GM18873 (cell line): ENCODE results near the gene ZNF436.
"Not testable (repeated sequence)": the region's sequence is repeated elsewhere in the genome, so short reads cannot be mapped to it uniquely, and the experiment has no call there.

Experiments
- ATAC-seq: cut with Tn5 transposase; IDR thresholded peaks from one replicate; pipeline ENCODE4 v1.9.1; 2021; ENCODE audit warnings: mild to moderate bottlenecking, moderate library complexity, moderate number of reproducible peaks; ENCODE audit not compliant: unreplicated experiment, low FRiP score

ZNF436 gene

GRCh38 chr1:23393706-23394105, 24.1 kb upstream of the ZNF436 start:
- no peak for ATAC-seq

DNA sequence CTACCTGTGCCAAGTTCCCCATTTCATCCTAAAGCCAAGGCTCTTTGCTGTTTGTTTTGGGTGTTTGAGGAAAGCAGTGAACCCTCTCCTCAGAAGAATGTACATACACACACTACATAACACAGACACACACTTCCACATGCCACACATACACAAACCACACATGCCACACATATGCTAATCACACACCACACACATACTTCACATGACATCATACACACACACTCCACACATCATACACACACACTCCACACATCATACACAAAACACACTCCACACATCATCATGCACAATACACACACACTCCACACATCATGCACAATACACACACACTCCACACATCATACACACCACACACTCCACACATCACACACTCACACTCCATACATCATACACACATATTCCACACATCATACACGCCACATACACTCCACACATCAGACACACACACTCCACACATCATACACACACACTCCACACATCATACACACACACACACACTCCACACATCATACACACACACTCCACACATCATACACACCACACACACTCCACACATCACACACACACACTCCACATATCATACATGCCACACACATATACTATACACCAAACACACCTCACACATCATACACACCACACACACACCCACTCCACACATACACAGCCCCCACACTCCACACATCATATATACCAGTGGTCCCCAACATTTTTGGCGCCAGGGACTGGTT, 22.7 kb upstream of the ZNF436 start:
- ATAC-seq = no peak

DNA sequence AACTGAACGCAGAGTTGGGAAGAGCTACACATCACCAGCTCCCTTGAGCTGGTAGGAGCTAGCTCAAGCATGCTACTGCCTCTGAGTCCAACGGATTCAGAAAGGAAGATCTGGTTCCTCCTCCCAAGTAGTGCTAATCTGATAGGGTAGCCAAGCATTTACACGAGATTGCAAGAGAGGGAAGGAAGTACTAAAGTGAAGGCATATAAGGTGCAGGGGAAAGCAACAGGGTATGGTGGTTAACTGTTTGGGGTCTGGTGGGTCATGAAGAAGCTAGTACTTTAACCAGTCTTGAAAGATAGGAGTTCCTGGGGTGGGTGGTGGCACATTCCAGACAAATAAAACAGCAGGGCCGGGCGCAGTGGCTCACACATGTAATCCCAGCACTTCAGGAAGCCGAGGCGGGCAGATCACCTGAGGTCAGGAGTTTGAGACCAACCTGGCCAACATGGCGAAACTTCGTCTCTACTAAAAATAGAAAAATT, 20.2 kb upstream of the ZNF436 start:
- ATAC-seq = no peak

DNA sequence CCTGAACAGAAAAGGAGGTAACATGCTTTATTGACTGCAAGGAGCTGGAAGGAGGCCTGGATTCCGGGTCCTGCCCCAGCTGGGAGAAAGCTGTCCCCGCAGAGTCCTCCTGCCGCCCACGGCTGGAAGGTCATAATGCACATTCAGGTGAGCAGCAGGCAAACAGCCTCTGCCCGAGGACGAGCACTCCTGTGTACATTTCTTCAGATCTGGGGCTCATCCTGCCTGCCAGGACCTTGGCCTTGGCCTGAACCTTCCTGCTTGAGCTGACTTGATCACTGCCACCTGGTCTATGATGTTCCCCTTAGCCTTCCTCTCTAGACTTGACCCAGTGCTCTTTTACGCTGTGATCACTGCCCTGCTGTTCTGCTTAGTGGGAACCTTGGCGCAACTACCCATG, 17.9 kb upstream of the ZNF436 start:
- ATAC-seq = no peak

GRCh38 chr1:23385119-23385621, 15.5 kb upstream of the ZNF436 start:
- ATAC-seq = no peak

- no peak for ATAC-seq
Measured at GRCh38 chr1:23384312-23385058, 14.8 kb upstream of the ZNF436 start.

DNA sequence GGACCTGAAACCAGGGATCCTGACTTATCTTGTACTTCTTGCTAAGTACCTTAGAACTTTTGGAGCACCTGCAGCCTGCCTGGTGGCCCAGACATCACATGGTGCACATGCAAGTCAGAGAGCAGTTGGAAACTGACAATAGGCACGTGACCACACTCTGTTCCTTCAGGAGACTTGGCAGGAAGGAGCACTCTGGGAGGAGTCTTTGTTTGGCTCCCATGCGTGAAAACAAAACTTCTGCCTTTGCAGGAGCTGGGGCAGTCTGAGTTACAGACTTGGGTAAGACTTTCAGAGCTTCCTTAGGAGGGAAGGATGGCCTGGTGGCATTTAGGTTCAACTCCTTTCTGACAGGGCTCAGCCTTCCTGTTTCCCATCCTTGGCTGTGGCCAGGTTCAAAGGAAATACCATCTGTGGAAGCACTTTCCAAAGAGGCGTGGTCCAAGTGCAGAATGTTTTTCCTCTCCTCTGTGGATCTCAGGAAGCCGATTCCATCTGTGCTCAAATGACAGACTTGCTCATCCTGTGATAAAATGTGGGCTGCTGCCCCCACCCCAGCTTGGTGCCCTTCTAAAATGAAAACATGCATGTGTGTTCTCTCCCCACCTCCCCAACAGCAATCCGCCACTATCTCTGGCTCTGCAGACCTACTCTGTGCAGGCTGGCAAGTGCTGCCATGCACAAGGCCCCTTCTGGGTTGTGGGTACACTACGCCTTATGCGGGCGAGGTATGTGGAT, 14.1 kb upstream of the ZNF436 start:
- ATAC-seq = no peak

DNA sequence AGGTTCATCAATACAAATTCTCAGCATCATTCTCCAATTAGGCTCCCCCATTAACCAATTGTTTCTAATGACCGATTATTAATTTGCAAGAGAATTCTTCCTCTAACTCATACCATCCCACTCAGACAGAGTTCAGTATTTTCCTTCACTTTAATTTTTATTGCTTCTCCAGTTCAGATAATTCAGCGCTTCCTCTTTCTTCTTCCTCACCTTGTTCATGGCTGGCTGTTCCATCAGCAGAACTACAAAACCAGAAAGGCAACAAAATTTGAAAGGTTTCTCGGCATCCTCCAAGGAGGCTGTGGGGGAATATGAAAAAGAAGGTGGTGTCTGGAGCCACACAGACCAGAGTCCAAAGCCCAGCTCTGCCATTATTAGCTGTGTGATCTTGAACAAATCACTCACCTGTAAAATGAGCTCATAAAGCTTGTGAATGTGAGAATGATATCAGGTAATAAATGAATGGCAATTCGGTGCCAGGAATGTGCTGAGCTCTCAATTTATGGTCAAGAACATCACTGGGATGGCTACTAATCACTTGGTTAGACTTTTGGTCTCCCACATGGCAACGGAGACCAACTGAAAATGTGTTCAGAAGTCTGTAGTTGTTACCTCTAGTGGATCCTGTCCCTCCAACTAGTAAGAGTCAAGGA, 11.7 kb upstream of the ZNF436 start:
- ATAC-seq = no peak

DNA sequence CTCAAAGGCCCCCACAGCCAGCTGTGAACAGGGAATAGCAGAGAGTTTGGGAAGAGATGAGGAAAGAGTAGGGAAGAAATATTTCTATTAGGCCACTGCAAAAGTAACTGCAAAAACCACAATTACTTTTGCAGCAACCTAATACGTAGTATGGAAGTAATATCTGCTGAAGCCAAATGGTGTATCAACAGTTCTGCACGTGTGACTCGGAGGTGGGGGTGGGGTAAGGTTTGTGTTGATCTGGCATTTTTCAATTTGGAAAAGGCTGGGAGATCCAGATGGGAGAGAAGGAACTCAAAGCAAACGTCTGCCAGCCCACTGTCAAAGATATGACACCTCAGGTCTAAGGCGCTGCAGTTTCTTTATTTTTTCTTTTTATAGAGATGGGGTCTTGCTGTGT, 11.1 kb upstream of the ZNF436 start:
- ATAC-seq = no peak

- not testable (repeated sequence) for ATAC-seq
Measured at GRCh38 chr1:23380236-23380635, 10.6 kb upstream of the ZNF436 start.

DNA sequence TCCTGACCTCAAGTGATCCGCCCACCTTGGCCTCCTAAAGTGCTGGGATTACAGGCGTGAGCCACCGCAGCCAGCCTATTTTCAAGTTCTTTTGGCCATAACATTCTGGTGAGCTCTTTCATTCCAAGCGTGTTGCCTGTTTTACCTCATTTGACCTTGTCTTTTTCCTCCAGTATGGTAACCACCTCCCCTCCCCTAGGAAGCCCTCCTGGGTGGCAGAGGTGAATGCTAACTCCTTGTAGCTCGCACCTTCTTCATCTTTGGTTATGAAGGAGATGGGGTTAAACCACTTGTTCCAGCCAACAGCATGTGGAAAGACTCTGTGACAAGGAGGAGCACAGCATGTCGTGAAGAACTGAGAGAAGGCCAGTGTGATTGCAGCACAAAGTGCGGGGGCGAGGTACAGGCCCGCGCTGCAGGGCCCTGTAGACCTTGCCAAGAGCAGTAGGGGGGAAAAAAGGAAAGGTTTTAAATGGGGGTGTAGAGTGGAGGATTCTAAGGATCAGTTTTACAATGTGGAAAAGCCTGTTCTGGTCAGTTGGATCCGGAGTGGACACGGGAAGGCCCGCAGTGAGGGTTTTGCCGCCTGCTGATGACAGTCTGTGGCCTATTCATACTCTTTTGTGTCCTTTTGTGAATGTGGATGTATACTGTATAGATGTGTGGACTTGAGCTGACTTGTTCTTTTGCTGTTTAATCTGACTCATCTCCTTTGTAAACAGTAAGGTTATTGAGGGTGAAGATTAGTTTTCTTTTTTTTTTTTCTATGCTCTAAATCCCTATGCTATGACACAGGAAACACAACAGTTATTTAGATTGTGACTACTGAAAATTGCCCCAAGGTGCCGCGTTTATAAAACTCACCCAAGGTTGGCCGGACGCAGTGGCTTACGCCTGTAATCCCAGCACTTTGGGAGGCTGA, 7.5 kb upstream of the ZNF436 start:
- no peak for ATAC-seq

- not testable (repeated sequence) for ATAC-seq
Measured at GRCh38 chr1:23374079-23374735, 4.6 kb upstream of the ZNF436 start.

GRCh38 chr1:23371987-23372880, 2.6 kb upstream of the ZNF436 start:
- no peak for ATAC-seq

DNA sequence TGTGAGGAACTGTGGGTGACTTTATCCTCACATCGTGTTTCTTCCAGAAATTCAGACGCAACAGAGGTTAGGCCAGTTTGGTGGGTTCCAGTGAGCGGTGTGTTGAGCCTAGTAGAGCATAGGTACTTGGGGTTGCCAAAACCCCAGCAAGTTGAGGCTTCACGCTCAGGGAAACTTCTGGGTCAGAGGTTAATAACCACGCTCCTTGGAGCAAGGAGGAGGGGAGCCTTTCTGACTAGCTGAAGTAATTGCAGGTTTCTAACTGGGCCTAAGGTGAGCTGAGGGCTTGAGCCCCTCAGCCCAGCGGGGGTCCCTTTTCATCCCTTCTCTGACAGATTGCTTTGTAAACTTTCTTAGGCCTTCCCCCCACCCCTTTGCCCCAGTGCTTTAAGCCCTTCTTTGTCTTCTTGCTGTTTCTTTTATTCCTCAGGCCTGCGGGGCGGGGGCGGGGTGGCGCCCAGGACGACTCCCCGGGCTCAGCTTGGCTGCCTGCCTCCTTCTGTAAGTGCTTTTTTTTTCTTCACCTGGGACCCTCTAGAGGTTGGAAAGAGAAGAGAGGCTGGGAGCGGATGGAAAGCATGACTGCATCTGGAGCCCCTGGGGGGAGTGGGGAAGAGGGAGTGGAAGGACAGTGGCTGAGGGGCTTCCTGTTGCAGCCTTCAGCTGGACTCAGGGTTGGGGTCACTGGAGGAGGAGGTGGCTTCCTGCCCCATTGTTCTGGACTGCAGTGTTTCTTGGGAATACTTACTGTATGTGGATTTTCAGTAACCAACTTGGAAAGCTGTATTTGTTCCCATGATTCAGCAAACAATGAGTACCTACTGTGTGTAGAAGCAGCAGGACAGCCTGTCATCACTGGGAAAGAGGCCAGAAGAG, 1.3 kb upstream of the ZNF436 start:
- no peak for ATAC-seq

GRCh38 chr1:23370330-23370708, 683 bp upstream of the ZNF436 start:
- no peak for ATAC-seq

DNA sequence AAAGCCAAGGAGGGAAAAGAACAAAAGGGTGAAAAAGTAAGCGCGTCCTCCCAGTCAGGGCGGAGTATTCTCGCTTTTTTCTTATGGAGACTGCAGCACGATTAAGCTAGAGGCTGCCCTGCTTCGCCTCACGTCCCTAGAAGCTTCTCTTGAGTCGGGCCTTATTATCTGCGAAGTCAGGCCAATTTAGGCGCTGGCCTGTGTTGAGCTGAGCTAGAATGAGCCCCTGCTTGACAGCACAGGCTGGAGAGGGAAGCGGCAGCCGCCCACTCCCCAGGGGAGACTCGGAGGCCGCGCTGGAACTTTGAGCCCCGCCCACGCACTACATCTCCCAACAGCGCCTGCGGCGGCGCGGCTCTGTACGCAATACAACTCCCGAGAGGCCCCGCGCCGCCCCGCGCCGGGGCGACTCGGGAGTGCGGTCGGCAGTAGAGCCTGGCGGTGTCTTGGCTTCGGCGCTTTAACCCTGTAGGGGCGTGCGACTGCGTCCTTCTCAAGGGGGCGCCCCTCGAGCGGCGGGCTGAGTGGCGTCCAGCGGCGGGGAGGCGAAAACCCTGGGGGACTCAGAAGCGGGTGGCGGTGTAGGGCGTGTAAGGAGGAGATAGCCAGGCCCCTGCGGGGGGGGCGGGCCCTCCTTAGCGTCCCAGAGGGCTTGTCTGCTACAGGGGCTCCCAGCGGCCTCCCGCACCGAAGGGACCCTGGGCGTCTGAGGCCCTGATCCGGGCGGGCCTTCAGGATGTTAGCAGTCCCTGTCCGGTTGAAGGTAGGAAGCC, 888 bp downstream of the ZNF436 start:
- ATAC-seq = peak; percentile 48
